ENCODE measurements around the gene ZNF385C. TPM values are rescaled to one million over a fixed set of nuclear protein-coding genes. Genes with fewer than 3 reads are reported as not detected.
"Not testable (repeated sequence)": the region's sequence is repeated elsewhere in the genome, so short reads cannot be mapped to it uniquely, and the experiment has no call there.

The ZNF385C gene
- total RNA-seq, 1 donor from 2014 or later = not detected

GRCh38 chr17:42018339-42018738 is 79.9 kb downstream of the ZNF385C start:
- no peak for TF ChIP-seq CTCF (conservative IDR thresholded peaks at IDR 0.05; ENCODE audit: low read depth, low read length)
- peak overlapping the region; percentile 94 for H3K4me3 ChIP-seq (ENCODE audit: low read depth, low read length)
- DNase-seq (ENCODE audit: low read depth) = no peak

- no peak for TF ChIP-seq CTCF (conservative IDR thresholded peaks at IDR 0.05; ENCODE audit: low read depth, low read length)
These were observed 80.4 kb downstream of the ZNF385C start for GRCh38 chr17:42017866-42018200.

GRCh38 chr17:42016941-42017865 is 81.1 kb downstream of the ZNF385C start, which contains the start of gene DNAJC7:
TSS of gene DNAJC7 (minus strand) at chr17:42017439. CDS start at chr17:42017416, 23 bp downstream.
- DNase-seq (ENCODE audit: low read depth) = peak; percentile 47
- TF ChIP-seq CTCF (conservative IDR thresholded peaks at IDR 0.05; ENCODE audit: low read depth, low read length) = no peak
- H3K4me3 ChIP-seq (ENCODE audit: low read depth, low read length) = peak within 1 kb of the TSS; percentile 94

More at GRCh38 chr17:42017866-42018200, 80.4 kb downstream of the ZNF385C start:
- peak overlapping the region; percentile 94 for H3K4me3 ChIP-seq (ENCODE audit: low read depth, low read length)
- DNase-seq (ENCODE audit: low read depth) = no peak

GRCh38 chr17:42016411-42016831 is 81.9 kb downstream of the ZNF385C start:
- peak overlapping the region; percentile 94 for H3K4me3 ChIP-seq (ENCODE audit: low read depth, low read length)
- DNase-seq (ENCODE audit: low read depth) = no peak
- TF ChIP-seq CTCF (conservative IDR thresholded peaks at IDR 0.05; ENCODE audit: low read depth, low read length) = no peak

GRCh38 chr17:42013740-42014139 is 84.5 kb downstream of the ZNF385C start:
- not testable (repeated sequence) for DNase-seq (ENCODE audit: low read depth); H3K4me3 ChIP-seq (ENCODE audit: low read depth, low read length)

GRCh38 chr17:42012363-42012762 is 85.9 kb downstream of the ZNF385C start:
- DNase-seq (ENCODE audit: low read depth); H3K4me3 ChIP-seq (ENCODE audit: low read depth, low read length): not testable (repeated sequence)

GRCh38 chr17:42010898-42011516 is 87.3 kb downstream of the ZNF385C start:
- DNase-seq (ENCODE audit: low read depth) = no peak
- H3K4me3 ChIP-seq (ENCODE audit: low read depth, low read length) = no peak overlapping the region
- TF ChIP-seq CTCF (conservative IDR thresholded peaks at IDR 0.05; ENCODE audit: low read depth, low read length) = no peak

- not testable (repeated sequence) for H3K4me3 ChIP-seq (ENCODE audit: low read depth, low read length); DNase-seq (ENCODE audit: low read depth)
These were observed 88.0 kb downstream of the ZNF385C start for GRCh38 chr17:42010266-42010680.

All from epithelial cell of proximal tubule (primary cell).